SKM-1 treated with dmso at 0.1 percent for 144 hours (cell line): ENCODE measurements around the gene HSD17B14.
"Not testable (repeated sequence)": the region's sequence is repeated elsewhere in the genome, so short reads cannot be mapped to it uniquely, and the experiment has no call there.

Source experiments
- DNase-seq: peaks from one replicate; lab custom pipeline; 2025; ENCODE audit not compliant: unreplicated experiment; lab: John Stamatoyannopoulos, UW

The HSD17B14 gene

GRCh38 chr19:48836089-48837017, at the start of gene HSD17B14:
HSD17B14 (minus strand) TSS chr19:48836491; CDS start chr19:48836411, 80 bp downstream.
- no peak for DNase-seq

DNA sequence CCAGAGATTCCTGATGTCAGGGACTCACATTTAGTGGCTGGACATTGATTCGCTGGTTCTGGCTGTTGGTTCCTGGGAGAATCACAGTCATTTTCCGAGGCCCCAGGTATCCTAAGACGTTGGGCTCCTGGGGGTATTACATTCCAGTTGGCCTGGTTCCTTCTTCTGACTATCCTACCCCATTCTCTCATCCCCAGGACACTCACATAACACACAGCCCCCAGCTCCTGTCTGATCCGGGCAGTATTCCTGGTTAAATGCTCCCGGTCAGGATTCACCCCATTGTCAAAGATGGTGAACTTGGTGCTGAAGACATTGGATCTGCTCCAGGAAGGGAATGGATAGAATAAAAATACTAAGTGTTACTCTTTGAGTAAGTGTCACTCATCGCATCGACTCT, 47.4 kb upstream of the HSD17B14 start:
- DNase-seq, result no peak

DNA sequence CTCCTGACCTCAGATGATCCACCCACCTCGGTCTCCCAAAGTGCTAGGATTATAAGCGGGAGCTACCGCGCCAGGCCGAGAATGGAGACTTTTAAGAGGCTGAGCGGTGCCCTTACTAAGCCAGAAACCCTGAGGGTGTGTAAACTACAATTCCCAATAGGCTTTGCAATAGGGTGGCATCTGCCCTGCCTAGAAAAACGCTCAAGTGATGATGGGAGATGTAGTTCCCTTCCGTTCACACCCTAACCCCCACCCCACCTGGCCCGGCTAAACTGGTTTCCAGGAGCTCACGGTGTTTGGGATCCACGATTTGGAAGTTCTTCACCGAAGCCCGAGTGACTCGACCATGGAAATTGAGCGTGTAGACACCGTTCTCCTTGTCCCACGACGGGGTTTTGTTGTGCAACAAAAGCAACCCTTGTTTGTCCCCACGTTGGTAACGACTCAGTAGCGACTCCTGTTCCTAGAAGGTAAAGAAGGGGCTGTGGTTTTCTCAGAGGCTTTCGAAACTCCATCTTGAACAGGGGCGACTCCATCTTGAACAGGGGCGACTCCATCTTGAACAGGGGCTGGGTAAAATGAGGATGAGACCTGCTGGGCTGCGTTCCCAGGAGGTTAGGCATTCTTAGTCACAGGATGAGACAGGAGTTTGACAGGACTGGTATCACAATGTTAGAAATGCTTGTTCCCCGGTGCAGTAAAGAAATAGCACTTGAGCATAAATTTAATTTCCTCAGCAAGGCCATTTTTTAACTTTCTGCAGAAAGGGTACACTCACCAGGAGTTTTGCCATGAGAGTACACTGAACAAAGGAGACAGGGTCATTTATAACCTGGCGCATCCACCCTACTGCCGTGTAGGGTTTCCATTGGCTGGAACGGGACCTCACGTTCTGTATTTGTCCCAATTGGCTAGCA, 45.7 kb upstream of the HSD17B14 start:
- DNase-seq, result no peak

DNA sequence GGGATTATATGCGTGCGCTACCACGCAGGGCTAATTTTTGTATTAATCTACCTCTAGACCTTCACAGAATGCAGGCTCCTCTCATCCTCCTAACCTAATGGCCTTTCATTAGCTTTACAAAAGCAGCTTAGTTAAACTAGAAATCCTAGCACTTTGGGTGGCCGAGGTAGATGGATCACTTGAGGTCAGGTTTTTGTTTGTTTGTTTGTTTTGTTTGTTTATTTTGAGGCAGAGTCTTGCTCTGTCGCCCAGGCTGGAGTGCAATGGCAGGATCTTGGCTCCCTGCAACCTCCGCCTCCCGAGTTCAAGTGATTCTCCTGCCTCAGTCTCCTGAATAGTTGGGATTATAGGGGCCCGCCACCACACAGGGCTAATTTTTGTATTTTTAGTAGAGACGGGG, 43.4 kb upstream of the HSD17B14 start:
- not testable (repeated sequence) for DNase-seq

GRCh38 chr19:48879025-48879637, 42.8 kb upstream of the HSD17B14 start:
- no peak for DNase-seq

DNA sequence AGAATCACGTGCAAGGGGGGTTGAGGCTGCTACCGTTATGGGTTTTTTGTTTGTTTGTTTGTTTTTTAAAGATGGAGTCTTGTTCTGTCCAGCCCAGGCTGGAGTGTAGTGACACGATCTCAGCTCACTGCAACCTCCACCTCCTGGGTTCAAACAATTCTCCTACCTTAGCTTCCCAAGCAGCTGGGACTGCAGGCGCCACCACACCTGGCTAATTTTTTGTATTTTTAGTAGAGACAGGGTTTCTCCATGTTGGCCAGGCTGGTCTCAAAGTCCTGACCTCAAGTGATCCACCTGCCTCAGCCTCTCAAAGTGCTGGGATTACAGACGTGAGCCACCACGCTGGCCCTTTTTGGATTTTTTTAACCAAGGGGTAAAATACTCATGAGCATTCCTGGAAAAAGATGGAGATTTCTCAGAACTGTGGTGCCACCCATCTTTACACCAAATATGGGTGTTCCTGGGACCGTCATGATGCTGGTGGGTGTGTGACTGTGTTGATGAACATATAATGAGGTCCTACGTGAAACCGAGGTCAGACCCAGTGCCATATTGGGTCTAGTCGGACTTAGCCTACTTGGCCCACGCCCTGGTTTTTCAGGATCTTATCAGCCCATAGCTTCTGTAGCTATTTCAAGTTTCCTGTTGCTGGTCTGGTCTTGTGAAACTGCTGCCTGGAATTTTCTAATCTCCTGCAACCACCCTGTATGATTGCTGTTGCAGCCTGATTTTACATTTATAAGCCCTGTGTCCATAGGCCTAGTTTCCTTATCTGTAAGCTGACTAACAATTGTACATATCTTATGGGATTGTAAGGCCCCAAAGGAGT, 42.1 kb upstream of the HSD17B14 start:
- no peak for DNase-seq

DNA sequence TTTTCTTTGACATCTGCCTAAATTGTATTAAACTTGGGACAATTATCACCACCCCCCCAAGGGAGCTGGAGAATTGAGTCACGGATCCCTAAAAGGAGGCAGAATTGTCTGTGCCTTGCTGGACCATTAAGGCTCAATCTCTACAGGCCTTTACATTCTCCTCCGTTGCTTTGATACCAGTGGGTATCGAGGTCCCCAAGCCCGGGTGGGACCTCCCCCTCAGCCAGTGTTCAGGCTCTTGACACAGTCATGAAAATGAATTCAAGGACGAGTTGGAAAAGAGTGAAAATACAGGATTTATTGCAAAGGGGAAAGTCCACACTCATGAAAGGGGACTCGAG, 41.5 kb upstream of the HSD17B14 start:
- DNase-seq, result no peak

DNA sequence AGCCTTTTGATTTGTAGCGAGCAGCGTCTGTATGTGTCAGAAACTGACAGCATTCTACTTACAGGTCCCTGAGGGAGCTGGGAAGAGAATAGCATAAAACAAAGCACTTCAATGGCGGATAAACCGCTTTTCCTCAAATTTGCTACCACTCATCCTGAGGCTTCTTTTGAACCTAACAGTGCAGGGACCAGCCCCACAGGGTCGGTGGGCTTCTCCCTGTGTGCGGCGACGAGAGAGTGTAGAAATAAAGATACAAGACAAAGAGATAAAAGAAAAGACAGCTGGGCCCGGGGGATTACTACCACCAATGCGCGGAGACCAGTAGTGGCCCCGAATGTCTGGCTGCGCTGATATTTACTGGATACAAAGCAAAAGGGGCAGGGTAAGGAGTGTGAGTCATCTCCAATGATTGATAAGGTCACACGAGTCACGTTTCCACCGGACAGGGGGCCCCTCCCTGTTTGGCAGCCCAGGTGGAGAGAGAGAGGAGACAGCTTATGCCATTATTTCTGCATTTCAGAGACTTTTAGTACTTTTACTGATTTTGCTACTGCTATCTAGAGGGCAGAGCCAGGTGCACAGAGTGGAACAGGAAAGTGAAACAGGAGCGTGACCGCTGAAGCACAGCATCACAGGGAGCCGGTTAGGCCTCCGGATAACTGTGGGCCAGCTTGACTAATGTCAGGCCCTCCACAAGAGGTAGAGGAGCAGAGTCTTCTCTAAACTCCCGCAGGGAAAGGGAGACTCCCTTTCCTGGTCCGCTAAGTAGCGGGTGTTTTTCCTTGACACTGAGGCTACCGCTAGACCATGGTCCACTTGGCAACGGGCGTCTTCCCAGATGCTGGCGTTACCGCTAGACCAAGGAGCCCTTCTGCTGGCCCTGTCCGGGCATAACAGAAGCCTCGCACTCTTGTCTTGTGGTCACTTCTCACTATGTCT, 40.0 kb upstream of the HSD17B14 start:
- not testable (repeated sequence) for DNase-seq

GRCh38 chr19:48874303-48875135, 38.2 kb upstream of the HSD17B14 start:
- no peak for DNase-seq

GRCh38 chr19:48873476-48874302, 37.4 kb upstream of the HSD17B14 start:
- no peak for DNase-seq

DNA sequence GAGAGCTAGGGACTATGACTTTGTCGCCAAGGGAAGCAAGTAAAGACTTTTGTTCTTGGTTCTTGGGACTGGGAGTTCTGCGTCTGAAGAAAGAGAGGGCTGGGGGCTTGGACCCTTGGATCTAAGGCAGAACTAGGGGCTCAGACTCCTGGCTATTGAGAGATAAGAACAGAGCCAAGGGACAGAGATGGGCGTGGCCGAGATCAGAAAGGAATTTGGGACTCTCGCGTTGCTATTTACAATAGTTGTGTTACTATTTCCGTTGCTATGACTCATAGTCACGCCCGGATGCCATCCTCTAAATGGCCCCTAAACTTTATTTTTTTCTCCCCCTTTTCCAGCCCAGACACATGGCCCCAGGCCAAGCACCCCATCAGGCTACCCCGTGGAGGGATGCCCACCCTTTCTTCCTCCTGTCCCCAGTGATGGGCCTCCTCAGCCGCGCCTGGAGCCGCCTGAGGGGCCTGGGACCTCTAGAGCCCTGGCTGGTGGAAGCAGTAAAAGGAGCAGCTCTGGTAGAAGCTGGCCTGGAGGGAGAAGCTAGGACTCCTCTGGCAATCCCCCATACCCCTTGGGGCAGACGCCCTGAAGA, 36.7 kb upstream of the HSD17B14 start:
- DNase-seq, result peak; percentile 53

DNA sequence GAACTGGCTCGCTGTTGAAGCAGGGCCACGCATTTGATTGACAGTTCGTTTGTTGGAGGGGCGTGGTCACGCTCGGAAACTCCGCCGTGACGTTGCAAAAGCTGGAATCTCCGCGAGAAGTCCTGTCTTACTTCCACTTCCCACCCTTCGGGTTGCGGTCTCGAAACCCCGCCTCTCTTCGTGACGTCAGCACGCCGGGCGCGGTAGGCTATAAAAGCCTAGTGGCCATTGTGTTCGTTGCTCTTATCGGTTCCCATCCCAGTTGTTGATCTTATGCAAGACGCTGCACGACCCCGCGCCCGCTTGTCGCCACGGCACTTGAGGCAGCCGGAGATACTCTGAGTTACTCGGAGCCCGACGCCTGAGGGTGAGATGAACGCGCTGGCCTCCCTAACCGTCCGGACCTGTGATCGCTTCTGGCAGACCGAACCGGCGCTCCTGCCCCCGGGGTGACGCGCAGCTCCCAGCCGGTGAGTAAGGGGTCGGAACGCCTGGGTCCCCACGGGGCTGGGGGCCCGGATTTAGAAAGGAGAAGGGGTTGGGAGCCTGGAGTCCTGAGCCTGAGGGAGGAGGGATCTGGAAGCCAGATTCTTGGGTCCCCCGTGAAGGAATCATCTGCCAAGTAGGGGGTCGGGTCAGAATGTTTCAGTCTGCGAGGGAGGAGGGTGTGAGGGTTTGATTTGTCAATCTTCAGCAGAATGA, 36.0 kb upstream of the HSD17B14 start, which contains the start of gene PPP1R15A:
Gene PPP1R15A (plus strand): TSS at position 240 of the 702 bp plus-strand sequence. CDS start 813 bp downstream, outside the sequence.
- DNase-seq, result peak; percentile 74

GRCh38 chr19:48871471-48872181, 35.3 kb upstream of the HSD17B14 start:
- DNase-seq, result not testable (repeated sequence)

- DNase-seq, result no peak
Measured at GRCh38 chr19:48870048-48870447, 33.8 kb upstream of the HSD17B14 start.

DNA sequence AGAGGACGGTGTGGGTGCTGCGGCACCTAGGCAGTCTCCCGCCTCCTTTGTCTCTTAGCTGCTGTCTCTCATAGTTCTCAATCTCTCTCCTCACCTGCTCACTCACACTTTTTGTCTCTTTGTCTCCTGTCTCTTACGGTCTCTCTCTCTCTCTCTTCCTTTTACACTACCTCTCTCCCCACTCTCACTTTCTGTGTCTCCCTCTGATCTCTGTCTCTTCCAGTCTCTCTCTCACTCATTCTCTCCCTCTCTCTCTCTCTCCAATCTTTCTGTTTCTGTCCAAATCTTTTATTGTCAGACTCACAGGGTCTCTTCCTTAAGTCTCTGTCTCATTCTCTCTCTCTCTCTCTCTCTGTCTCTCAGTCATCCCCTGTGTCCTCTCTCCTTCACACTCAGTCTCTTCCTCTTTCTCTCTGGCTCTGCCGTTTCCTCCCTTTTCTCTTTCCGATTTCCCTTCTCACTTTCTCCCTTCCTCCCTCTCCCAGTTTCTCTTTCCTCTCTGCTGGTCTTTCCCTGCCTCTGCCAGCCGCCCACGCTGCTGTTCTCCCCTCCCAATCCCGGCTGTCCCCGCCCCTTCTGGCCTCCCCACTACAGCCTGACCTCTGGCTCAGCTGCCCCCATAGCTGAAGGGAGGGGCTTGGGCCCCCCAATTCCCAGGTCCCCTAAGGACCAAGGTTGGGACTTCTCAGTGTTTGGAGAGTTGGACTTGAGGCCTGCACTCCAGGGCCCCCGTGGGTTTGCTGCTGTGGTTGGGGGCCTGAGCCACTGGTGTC, 32.0 kb upstream of the HSD17B14 start, which contains the start of gene PLEKHA4:
Gene PLEKHA4 (minus strand): TSS at position 504 of the 773 bp plus-strand sequence. CDS start 997 bp downstream, outside the sequence.
- DNase-seq, result no peak
